IMR-90 (cell line): ENCODE data around the gene LRRC3C. TPM values are rescaled to one million over a fixed set of nuclear protein-coding genes. Genes with fewer than 3 reads are reported as not detected.

Source experiments
- ATAC-seq: fragments of 200-7000 bp; cut with Tn5 transposase; 2 replicates; pipeline ENCODE4 v1.9.1; 2020; ENCODE audit warnings: low read depth, mild to moderate bottlenecking, moderate library complexity
- BruUV-seq: library from RNA; stranded (reverse); fragments of 400-500 nt; replicated peaks from 2 replicates; lab custom pipeline; 2021; lab: Mats Ljungman, UMichigan
- CTCF ChIA-PET: fragments of 300-600 bp; formaldehyde crosslinking; extraction: SDS; loops from one replicate; lab custom pipeline; 2021; ENCODE audit warnings: antibody characterized with exemption; lab: Yijun Ruan, JAX
- POLR2A ChIA-PET: fragments of 300-600 bp; sonication (Branson Sonifier 250); formaldehyde crosslinking; loops from one replicate; lab custom pipeline; 2022; ENCODE audit warnings: antibody characterized with exemption; ENCODE audit not compliant: unreplicated experiment; lab: Charles Lee
- DNase-seq: peaks from one replicate; pipeline ENCODE4 v3.0.0; 2013
- H2AFZ ChIP-seq: replicated peaks from 2 replicates; pipeline ENCODE3; 2013; ENCODE audit warnings: low read length, mild to moderate bottlenecking; ENCODE audit not compliant: poor library complexity
- H2AK5ac ChIP-seq: 2 replicates; pipeline ENCODE4 v1.6.1; 2013; ENCODE audit warnings: low read depth, low read length, inconsistent platforms
- H2AK9ac ChIP-seq: replicated peaks from 2 replicates; pipeline ENCODE3; 2013; ENCODE audit warnings: mild to moderate bottlenecking, low read depth, low read length, moderate library complexity; ENCODE audit not compliant: poor library complexity
- H2BK120ac ChIP-seq: 2 replicates; pipeline ENCODE4 v1.6.1; 2013; ENCODE audit warnings: low read depth, low read length, inconsistent platforms
- H2BK15ac ChIP-seq: 3 replicates; pipeline ENCODE4 v1.6.1; 2013; ENCODE audit warnings: low read depth, low read length, inconsistent platforms
- H2BK20ac ChIP-seq: 2 replicates; pipeline ENCODE4 v1.6.1; 2013; ENCODE audit warnings: low read depth, mild to moderate bottlenecking, inconsistent platforms, low read length, moderate library complexity
- H2BK5ac ChIP-seq: 2 replicates; pipeline ENCODE4 v1.6.1; 2013; ENCODE audit warnings: mild to moderate bottlenecking, low read depth, low read length, inconsistent platforms; ENCODE audit not compliant: poor library complexity, severe bottlenecking
- H3K14ac ChIP-seq: replicated peaks from 2 replicates; pipeline ENCODE4 v1.6.1; 2013; ENCODE audit warnings: low read depth, low read length, inconsistent platforms
- H3K18ac ChIP-seq: 2 replicates; pipeline ENCODE4 v1.6.1; 2013; ENCODE audit warnings: low read depth, low read length, control low read depth
- H3K23ac ChIP-seq: 2 replicates; pipeline ENCODE4 v1.6.1; 2013; ENCODE audit warnings: low read depth, low read length, inconsistent platforms
- H3K27ac ChIP-seq: 2 replicates; pipeline ENCODE4 v1.5.1; 2013; ENCODE audit warnings: mild to moderate bottlenecking, control low read depth, low read length; ENCODE audit not compliant: insufficient read depth
- H3K27me3 ChIP-seq: 2 replicates; pipeline ENCODE4 v1.6.1; 2013; ENCODE audit warnings: low read length; ENCODE audit not compliant: control insufficient read depth, insufficient read depth
- H3K36me3 ChIP-seq: 2 replicates; pipeline ENCODE4 v1.6.1; 2013; ENCODE audit warnings: low read length, mixed read lengths; ENCODE audit not compliant: control insufficient read depth, insufficient read depth
- H3K4ac ChIP-seq: 2 replicates; pipeline ENCODE4 v1.6.1; 2013; ENCODE audit warnings: low read depth, low read length, inconsistent platforms
- H3K4me1 ChIP-seq: 2 replicates; pipeline ENCODE4 v1.6.1; 2013; ENCODE audit warnings: low read length, mixed read lengths; ENCODE audit not compliant: control insufficient read depth, insufficient read depth
- H3K4me2 ChIP-seq: 2 replicates; pipeline ENCODE4 v1.6.1; 2013; ENCODE audit warnings: low read depth, mild to moderate bottlenecking, control low read depth, low read length, moderate library complexity
- H3K4me3 ChIP-seq: 2 replicates; pipeline ENCODE4 v1.5.1; 2013; ENCODE audit warnings: low read depth, mild to moderate bottlenecking, control low read depth, low read length, moderate library complexity; ENCODE audit not compliant: insufficient read depth
- H3K56ac ChIP-seq: 2 replicates; pipeline ENCODE4 v1.6.1; 2013; ENCODE audit warnings: low read length, inconsistent platforms; ENCODE audit not compliant: insufficient read depth; ENCODE audit errors: extremely low read depth
- H3K79me1 ChIP-seq, 2 experiments: 2 replicates each; pipeline ENCODE4 v1.6.1; 2013; ENCODE audit warnings: low read length in 2 of 2, inconsistent platforms in 1 of 2, low read depth in 1 of 2
- H3K9ac ChIP-seq: 2 replicates; pipeline ENCODE4 v1.6.1; 2013; ENCODE audit warnings: low read depth, low read length, control low read depth
- H3K9me1 ChIP-seq: 2 replicates; pipeline ENCODE4 v1.6.1; 2013; ENCODE audit warnings: low read length, inconsistent platforms; ENCODE audit not compliant: insufficient read depth
- H3K9me3 ChIP-seq: 2 replicates; pipeline ENCODE4 v1.6.1; 2013; ENCODE audit warnings: low read length; ENCODE audit not compliant: control insufficient read depth, insufficient read depth
- H4K20me1 ChIP-seq: 2 replicates; pipeline ENCODE4 v1.6.1; 2013; ENCODE audit warnings: low read length, inconsistent platforms; ENCODE audit not compliant: insufficient read depth
- H4K5ac ChIP-seq: 2 replicates; pipeline ENCODE4 v1.6.1; 2013; ENCODE audit warnings: mild to moderate bottlenecking, low read depth, low read length, control low read depth
- H4K8ac ChIP-seq, 2 experiments: 2 replicates each; pipeline ENCODE4 v1.6.1; 2013; ENCODE audit warnings: low read depth in 2 of 2, low read length in 2 of 2, control low read depth in 1 of 2, inconsistent platforms in 1 of 2
- H4K91ac ChIP-seq: 2 replicates; pipeline ENCODE4 v1.6.1; 2013; ENCODE audit warnings: low read depth, low read length, inconsistent platforms; ENCODE audit not compliant: insufficient read depth
- BHLHE40 ChIP-seq: fragments of 150-350 bp; IDR thresholded peaks from 2 replicates; pipeline ENCODE4 v1.6.1; 2016; ENCODE audit warnings: mild to moderate bottlenecking, low read depth, low read length
- CEBPB ChIP-seq: IDR thresholded peaks from 2 replicates; pipeline ENCODE4 v1.6.1; 2012; ENCODE audit warnings: low read depth, low read length, improper control_type of control experiment
- CHD1 ChIP-seq: IDR thresholded peaks from 2 replicates; pipeline ENCODE4 v1.6.1; 2012; ENCODE audit warnings: low read depth, low read length, improper control_type of control experiment
- CTCF ChIP-seq: conservative IDR thresholded peaks from 2 replicates; pipeline ENCODE4 v1.5.1; 2012; ENCODE audit warnings: mild to moderate bottlenecking, low read depth, low read length, improper control_type of control experiment
- FOS ChIP-seq: fragments of 150-350 bp; IDR thresholded peaks from 2 replicates; pipeline ENCODE4 v1.6.1; 2016; ENCODE audit warnings: low read depth, low read length
- MAZ ChIP-seq: IDR thresholded peaks from 2 replicates; pipeline ENCODE4 v1.6.1; 2012; ENCODE audit warnings: low read depth, mild to moderate bottlenecking, low read length, improper control_type of control experiment, moderate library complexity, borderline replicate concordance
- RCOR1 ChIP-seq: IDR thresholded peaks from 2 replicates; pipeline ENCODE4 v1.6.1; 2012; ENCODE audit warnings: mild to moderate bottlenecking, low read length, improper control_type of control experiment; ENCODE audit not compliant: insufficient replicate concordance
- RFX5 ChIP-seq: IDR thresholded peaks from 2 replicates; pipeline ENCODE4 v1.8.0; 2012; ENCODE audit warnings: low read depth, mild to moderate bottlenecking, low read length, moderate library complexity
- SMC3 ChIP-seq: fragments of 150-350 bp; IDR thresholded peaks from 2 replicates; pipeline ENCODE4 v1.6.1; 2016; ENCODE audit warnings: low read depth, mild to moderate bottlenecking, antibody characterized with exemption, low read length, moderate library complexity
- USF2 ChIP-seq: fragments of 150-350 bp; IDR thresholded peaks from 2 replicates; pipeline ENCODE4 v1.6.1; 2017; ENCODE audit warnings: mild to moderate bottlenecking, antibody characterized with exemption, low read length, low read depth
- WGBS, 2 experiments: methylation state at CpG; one replicate each; pipeline versions ENCODE4 v1.1.5 to v1.1.7; 2013; ENCODE audit warnings: missing lambda C conversion rate in 2 of 2; ENCODE audit not compliant: insufficient read length in 1 of 2; ENCODE audit errors: extremely low coverage in 2 of 2; 5-methylcytosine and 5-hydroxymethylcytosine counted together
- dilution Hi-C: fragments of 300-500 bp; cut with HindIII; formaldehyde crosslinking; loops from one replicate; pipeline ENCODE4 v1.14.3; 2018; ENCODE audit warnings: low sequenced_read_pairs; ENCODE audit not compliant: unreplicated experiment
- in situ Hi-C: fragments of 300-500 bp; cut with MboI; formaldehyde crosslinking; loops from 3 replicates; pipeline ENCODE4 v1.14.3; 2019; ENCODE audit warnings: low sequenced_read_pairs, inconsistent platforms, mixed read lengths
- intact Hi-C: fragments of 100-400 bp; cut with micrococcal nuclease; formaldehyde crosslinking; loops from 2 replicates; pipeline ENCODE4 v1.10.0; 2022
- polyA plus RNA-seq, 3 experiments: library from polyadenylated mRNA; depleted of rRNA; stranded (reverse); fragments of >200 nt; gene quantifications; 2 replicates each; pipeline ENCODE4 v1.2.3, GENCODE V29; 2012; ENCODE audit warnings: low replicate concordance in 1 of 3
- total RNA-seq: library from RNA; depleted of rRNA; stranded (reverse); fragments of >200 nt; gene quantifications from 2 replicates; pipeline ENCODE4 v1.2.3, GENCODE V29; 2012

The LRRC3C gene
- total and polyA plus RNA-seq, 2 of the 4 experiments (the other 2 are of a cell fraction) = not detected

- Histone ChIP-seq H3K4me2 (no peak overlapping the region), H3K4me1 (no peaks in the 10 kb centered on the region), H2BK120ac (no peak overlapping the region), H2AK9ac (no peak overlapping the region), H3K9me3 (no peaks in the 10 kb centered on the region), H4K20me1 (no peaks in the 10 kb centered on the region), H3K27me3 (no peaks in the 10 kb centered on the region), H3K18ac (no peak overlapping the region), H2AK5ac (no peak overlapping the region), H3K9me1 (no peaks in the 10 kb centered on the region), H3K4me3 (no peak overlapping the region), H2BK5ac (no peak overlapping the region), H2AFZ (no peak overlapping the region), H3K56ac (no peak overlapping the region), H3K27ac (no peak overlapping the region), H4K5ac (no peak overlapping the region), H2BK20ac (no peak overlapping the region), H3K4ac (no peak overlapping the region), H3K9ac (no peak overlapping the region), H3K23ac (no peak overlapping the region), H3K79me1 (no peaks in the 10 kb centered on the region), H4K91ac (no peak overlapping the region), H3K14ac (no peak overlapping the region), H2BK15ac (no peak overlapping the region), H3K36me3 (no peaks in the 10 kb centered on the region), H4K8ac (no peak overlapping the region)
- intact Hi-C loops (no loop called here), in situ Hi-C loops (no loop called here), dilution Hi-C loops (no loop called here)
- ATAC-seq (0 out of 2 replicates have a peak, but pooled peaks have one; percentile 14), DNase-seq (no peak)
- BruUV-seq = no TSS peak
- TF ChIP-seq CHD1 (no peak), CTCF (no peak), BHLHE40 (no peak), RFX5 (no peak), RCOR1 (no peak), MAZ (no peak), SMC3 (no peak), USF2 (no peak), CEBPB (no peak), FOS (no peak)
- ChIA-PET POLR2A (no interaction called here), CTCF (interaction anchor here (0.6 kb wide), 1 partner anchor 57 kb away, joined by 5 read pairs; no protein-coding TSS in a partner anchor)
- no CpG with 5 or more reads among the region's 4 CpGs for WGBS, 2 experiments
These were observed 24.2 kb upstream of the LRRC3C start for GRCh38 chr17:39903158-39903884.
